Upper lobe of left lung (tissue), 4 donors: ENCODE results near the gene FOXP1.

Experiments used
- POLR2A ChIP-seq, 4 donors: fragments of 450-650 bp; IDR thresholded peaks; one replicate each; pipeline ENCODE4 v1.5.1; 2016 to 2017; ENCODE audit warnings: antibody characterized with exemption in 4 of 4, mild to moderate bottlenecking in 2 of 4
- POLR2AphosphoS5 ChIP-seq, 2 donors: sonication (generic); formaldehyde crosslinking; IDR thresholded peaks; one replicate each; pipeline ENCODE4 v1.5.1; 2017; ENCODE audit warnings: antibody characterized with exemption in 2 of 2
- TF ChIP-seq, protein P1 (sequence below), 6 experiments: fragments of 450-650 bp in 4 of 6; fragments of 200-600 bp in 2 of 6; sonication (generic) in 2 of 6; IDR thresholded peaks; one replicate each; pipeline ENCODE4 v1.5.1; 2016 to 2019; ENCODE audit warnings: antibody characterized with exemption in 6 of 6

DNA sequence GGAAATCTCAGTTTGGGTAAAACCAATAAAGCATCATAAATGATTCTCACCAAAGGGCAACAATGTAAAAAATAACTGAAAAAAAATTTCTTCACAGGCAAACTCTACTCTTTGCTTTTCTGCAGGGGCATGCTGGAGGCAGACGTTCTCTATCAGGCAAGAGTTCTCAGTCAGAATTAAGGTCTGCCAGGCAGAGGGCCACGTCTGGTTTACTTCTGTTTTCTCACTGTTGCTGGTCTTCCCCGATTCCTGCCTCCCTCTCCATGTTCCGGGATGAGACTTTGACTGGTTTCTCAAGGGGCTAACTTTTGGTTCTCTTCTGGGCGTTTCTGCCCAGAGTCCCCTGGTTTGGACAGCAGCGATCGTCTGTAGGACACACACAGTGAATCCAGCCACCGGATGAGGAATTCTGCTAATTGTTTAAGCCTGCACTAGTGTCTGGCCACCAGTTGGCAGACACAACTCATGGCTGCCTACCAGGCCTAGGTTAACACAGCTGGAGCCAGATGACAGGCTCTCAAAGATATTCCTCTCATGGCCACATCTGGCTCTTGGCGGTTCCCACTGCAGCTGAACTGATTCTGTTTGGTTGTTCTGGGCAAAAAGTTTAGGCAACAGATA lies 273.1 kb downstream of the FOXP1 start:
- no peak for TF ChIP-seq POLR2AphosphoS5 (IDR thresholded peaks at IDR 0.05)
- no peak for TF ChIP-seq POLR2A (IDR thresholded peaks at IDR 0.05)
- TF ChIP-seq, protein P1, sequence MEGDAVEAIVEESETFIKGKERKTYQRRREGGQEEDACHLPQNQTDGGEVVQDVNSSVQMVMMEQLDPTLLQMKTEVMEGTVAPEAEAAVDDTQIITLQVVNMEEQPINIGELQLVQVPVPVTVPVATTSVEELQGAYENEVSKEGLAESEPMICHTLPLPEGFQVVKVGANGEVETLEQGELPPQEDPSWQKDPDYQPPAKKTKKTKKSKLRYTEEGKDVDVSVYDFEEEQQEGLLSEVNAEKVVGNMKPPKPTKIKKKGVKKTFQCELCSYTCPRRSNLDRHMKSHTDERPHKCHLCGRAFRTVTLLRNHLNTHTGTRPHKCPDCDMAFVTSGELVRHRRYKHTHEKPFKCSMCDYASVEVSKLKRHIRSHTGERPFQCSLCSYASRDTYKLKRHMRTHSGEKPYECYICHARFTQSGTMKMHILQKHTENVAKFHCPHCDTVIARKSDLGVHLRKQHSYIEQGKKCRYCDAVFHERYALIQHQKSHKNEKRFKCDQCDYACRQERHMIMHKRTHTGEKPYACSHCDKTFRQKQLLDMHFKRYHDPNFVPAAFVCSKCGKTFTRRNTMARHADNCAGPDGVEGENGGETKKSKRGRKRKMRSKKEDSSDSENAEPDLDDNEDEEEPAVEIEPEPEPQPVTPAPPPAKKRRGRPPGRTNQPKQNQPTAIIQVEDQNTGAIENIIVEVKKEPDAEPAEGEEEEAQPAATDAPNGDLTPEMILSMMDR (IDR thresholded peaks at IDR 0.05), result no peak
